Adrenal gland (tissue), 12 donors: ENCODE data around the gene TMEM135. TPM values are rescaled to one million over a fixed set of nuclear protein-coding genes. Genes with fewer than 3 reads are reported as not detected.
"Not testable (repeated sequence)": the region's sequence is repeated elsewhere in the genome, so short reads cannot be mapped to it uniquely, and the experiment has no call there.

Experiments
- DNase-seq, 7 donors: peaks; one replicate each; pipeline ENCODE4 v3.0.0-alpha.2; 2019 to 2020
- H3K27ac ChIP-seq, 5 donors: fragments of 200-600 bp; sonication (generic) in 4 of 5; 1 replicate in 3 of 5; 2 replicates in 2 of 5; pipeline versions ENCODE4 v1.5.1 to v1.8.0; 2016 to 2020; ENCODE audit warnings: mild to moderate bottlenecking in 1 of 5
- H3K27me3 ChIP-seq: fragments of 200-600 bp; 2 replicates; pipeline ENCODE4 v1.8.0; 2021
- H3K36me3 ChIP-seq, 2 donors: fragments of 200-600 bp; replicated peaks in 1 of 2; 1 replicate in 1 of 2; 2 replicates in 1 of 2; pipeline versions ENCODE4 v1.5.1 to v1.8.0; 2018 to 2022
- H3K4me1 ChIP-seq, 2 donors: fragments of 200-600 bp; replicated peaks in 1 of 2; 1 replicate in 1 of 2; 2 replicates in 1 of 2; pipeline versions ENCODE4 v1.5.1 to v1.8.0; 2018 to 2021
- H3K4me3 ChIP-seq, 4 donors: fragments of 200-600 bp; sonication (generic) in 3 of 4; one replicate each; pipeline ENCODE4 v1.5.1; 2016 to 2018
- H3K9me3 ChIP-seq, 3 donors: fragments of 200-600 bp; sonication (generic) in 1 of 3; replicated peaks in 1 of 3; 1 replicate in 2 of 3; 2 replicates in 1 of 3; pipeline versions ENCODE4 v1.5.1 to v1.8.0; 2016 to 2021
- POLR2A ChIP-seq, 2 donors: fragments of 450-650 bp; IDR thresholded peaks; one replicate each; pipeline ENCODE4 v1.6.1; 2017; ENCODE audit warnings: antibody characterized with exemption in 2 of 2, mild to moderate bottlenecking in 2 of 2, moderate library complexity in 1 of 2
- WGBS, 4 donors: extraction: QIAGEN DNeasy Blood & Tissue Kit in 2 of 4; methylation state at CpG; one replicate each; pipeline versions ENCODE4 v1.1.5 to v1.1.7; 2013 to 2017; 5-methylcytosine and 5-hydroxymethylcytosine counted together
- intact Hi-C, 2 donors: fragments of 100-400 bp; cut with DNase I; formaldehyde crosslinking; loops; one replicate each; pipeline versions ENCODE4 v1.14.1 to v1.15.0; 2022 to 2023
- polyA plus RNA-seq, 3 donors: library from polyadenylated mRNA; stranded (reverse); fragments of 200-250 nt in 2 of 3; fragments of 350-450 nt in 1 of 3; fragmentation: Illumina TruSeq in 1 of 3; extraction: RNeasy Lipid Tissue Mini Kit (QIAGEN cat#74804) in 1 of 3; gene quantifications; one replicate each; pipeline ENCODE4 v1.2.3, GENCODE V29; 2013 to 2014
- total RNA-seq, 9 donors: library from RNA; depleted of rRNA in 4 of 9; stranded (reverse); fragments of >200 nt in 4 of 9; fragments of 120-200 nt in 1 of 9; fragmentation: NEBNext Ultra II Directional in 1 of 9; extraction: Animal tissue kit (Norgen Biotek cat#: 25700) in 1 of 9; gene quantifications; one replicate each; pipeline versions ENCODE4 v1.1.0 to v1.2.4, GENCODE V29; 2013 to 2023
- TF ChIP-seq, protein P1 (sequence below), 6 experiments: fragments of 450-650 bp in 4 of 6; fragments of 200-600 bp in 2 of 6; sonication (generic) in 1 of 6; IDR thresholded peaks; 1 replicate in 5 of 6; 2 replicates in 1 of 6; pipeline versions ENCODE4 v1.5.1 to v1.8.0; 2016 to 2021; ENCODE audit warnings: antibody characterized with exemption in 6 of 6, mild to moderate bottlenecking in 2 of 6, moderate library complexity in 1 of 6
- donor health status: healthy with polysubstance abuse.
- donor health status: Bipolar disorder and iron deficiency.
- donor health status: DM: yes; HTN: yes; CAD: no.
- donor health status: DM: no; HTN: no; CAD: no.
- donor health status: DM: no; HTN: no; CAD: no.
- donor health status: DM: yes; HTN: yes; CAD: no.

Gene TMEM135
- total and polyA plus RNA-seq, 12 donors: 8.2 to 101 (median 44.5) TPM

DNA sequence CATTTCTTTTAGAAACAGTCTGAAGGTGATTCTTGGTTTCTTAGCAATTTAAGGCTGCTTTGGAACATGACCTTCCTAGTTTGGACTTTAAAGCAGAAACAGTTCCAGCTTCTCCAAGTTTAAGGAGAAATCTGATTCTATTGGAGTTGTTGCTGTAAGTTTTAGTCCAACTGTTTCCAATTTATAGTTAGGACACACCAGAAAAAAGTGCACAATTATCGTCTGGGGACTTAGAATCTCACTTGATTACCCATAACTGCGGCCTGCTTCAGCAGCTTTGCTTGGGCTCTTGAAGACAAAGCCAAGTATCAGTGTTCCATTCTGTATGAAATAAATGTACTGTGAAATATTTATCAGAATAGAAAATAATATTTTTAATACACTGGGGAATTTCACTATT lies 246.6 kb downstream of the TMEM135 start:
- Histone ChIP-seq H3K36me3 (no peaks in the 10 kb centered on the region), H3K27ac (no peak overlapping the region), H3K4me3 (no peak overlapping the region), H3K9me3 (no peaks in the 10 kb centered on the region), H3K27me3 (no peaks in the 10 kb centered on the region), H3K4me1 (no peaks in the 10 kb centered on the region)
- intact Hi-C loops: loop anchor here in 1 of 2 donors (10.0 kb wide), 1 partner anchor 420 kb away; no protein-coding TSS in a partner anchor
- no peak for DNase-seq
- TF ChIP-seq POLR2A (IDR thresholded peaks at IDR 0.05): no peak
- TF ChIP-seq, protein P1, sequence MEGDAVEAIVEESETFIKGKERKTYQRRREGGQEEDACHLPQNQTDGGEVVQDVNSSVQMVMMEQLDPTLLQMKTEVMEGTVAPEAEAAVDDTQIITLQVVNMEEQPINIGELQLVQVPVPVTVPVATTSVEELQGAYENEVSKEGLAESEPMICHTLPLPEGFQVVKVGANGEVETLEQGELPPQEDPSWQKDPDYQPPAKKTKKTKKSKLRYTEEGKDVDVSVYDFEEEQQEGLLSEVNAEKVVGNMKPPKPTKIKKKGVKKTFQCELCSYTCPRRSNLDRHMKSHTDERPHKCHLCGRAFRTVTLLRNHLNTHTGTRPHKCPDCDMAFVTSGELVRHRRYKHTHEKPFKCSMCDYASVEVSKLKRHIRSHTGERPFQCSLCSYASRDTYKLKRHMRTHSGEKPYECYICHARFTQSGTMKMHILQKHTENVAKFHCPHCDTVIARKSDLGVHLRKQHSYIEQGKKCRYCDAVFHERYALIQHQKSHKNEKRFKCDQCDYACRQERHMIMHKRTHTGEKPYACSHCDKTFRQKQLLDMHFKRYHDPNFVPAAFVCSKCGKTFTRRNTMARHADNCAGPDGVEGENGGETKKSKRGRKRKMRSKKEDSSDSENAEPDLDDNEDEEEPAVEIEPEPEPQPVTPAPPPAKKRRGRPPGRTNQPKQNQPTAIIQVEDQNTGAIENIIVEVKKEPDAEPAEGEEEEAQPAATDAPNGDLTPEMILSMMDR (IDR thresholded peaks at IDR 0.05): no peak
- 46 to 81% (median 70%) methylated on average over 2 of the region's 2 CpGs for WGBS, 4 donors

DNA sequence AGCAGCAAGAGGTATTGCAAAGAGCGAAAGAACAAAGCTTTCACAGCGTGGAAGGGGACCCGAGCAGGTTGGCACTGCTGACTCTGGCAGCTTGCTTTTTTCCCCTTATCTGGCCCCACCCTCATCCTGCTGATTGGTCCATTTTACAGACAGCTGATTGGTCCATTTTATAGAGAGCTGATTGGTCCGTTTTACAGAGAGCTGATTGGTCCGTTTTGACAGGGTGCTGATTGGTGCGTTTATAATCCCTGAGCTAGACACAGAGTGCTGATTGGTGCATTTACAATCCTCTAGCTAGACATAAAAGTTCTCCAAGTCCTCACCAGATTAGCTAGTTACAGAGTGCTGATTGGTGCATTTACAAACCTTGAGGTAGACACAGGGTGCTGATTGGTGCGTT lies 247.9 kb downstream of the TMEM135 start:
- not testable (repeated sequence) for H3K4me1 ChIP-seq, H3K27me3 ChIP-seq, H3K9me3 ChIP-seq, H3K27ac ChIP-seq, H3K4me3 ChIP-seq, H3K36me3 ChIP-seq, DNase-seq
- 91 to 98% (median 92%) methylated on average over 7 of the region's 7 CpGs for WGBS, 4 donors
- intact Hi-C loops: loop anchor here in 1 of 2 donors (5.0 to 10.0 kb wide), 2 partner anchors 348 to 421 kb away; no protein-coding TSS in a partner anchor

DNA sequence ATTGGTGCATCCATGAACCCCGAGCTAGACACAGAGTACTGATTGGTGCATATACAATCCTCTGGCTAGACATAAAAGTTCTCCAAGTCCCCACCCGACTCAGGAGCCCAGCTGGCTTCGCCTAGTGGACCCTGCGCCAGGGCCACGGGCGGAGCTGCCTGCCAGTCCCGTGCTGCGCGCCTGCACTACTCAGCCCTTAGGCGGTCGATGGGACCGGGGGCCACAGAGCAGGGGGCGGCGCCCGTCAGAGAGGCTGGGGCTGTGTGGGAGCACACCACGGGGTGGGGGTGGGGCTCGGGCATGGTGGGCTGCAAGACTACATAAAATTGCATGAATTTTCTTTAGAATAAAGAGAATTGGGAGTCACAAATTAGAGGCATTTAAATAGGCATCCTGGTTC lies 248.6 kb downstream of the TMEM135 start:
- Histone ChIP-seq H3K4me3 (no peak overlapping the region), H3K27ac (no peak overlapping the region), H3K27me3 (no peaks in the 10 kb centered on the region), H3K4me1 (no peaks in the 10 kb centered on the region), H3K36me3 (no peaks in the 10 kb centered on the region), H3K9me3 (no peaks in the 10 kb centered on the region)
- TF ChIP-seq, protein P1 (IDR thresholded peaks at IDR 0.05): no peak
- no peak for TF ChIP-seq POLR2A (IDR thresholded peaks at IDR 0.05)
- intact Hi-C loops: loop anchor here in 1 of 2 donors (5.0 to 10.0 kb wide), 2 partner anchors 349 to 422 kb away; no protein-coding TSS in a partner anchor
- no peak for DNase-seq
- 95 to 99% (median 98%) methylated on average over 12 to 17 of the region's 17 CpGs for WGBS, 4 donors

DNA sequence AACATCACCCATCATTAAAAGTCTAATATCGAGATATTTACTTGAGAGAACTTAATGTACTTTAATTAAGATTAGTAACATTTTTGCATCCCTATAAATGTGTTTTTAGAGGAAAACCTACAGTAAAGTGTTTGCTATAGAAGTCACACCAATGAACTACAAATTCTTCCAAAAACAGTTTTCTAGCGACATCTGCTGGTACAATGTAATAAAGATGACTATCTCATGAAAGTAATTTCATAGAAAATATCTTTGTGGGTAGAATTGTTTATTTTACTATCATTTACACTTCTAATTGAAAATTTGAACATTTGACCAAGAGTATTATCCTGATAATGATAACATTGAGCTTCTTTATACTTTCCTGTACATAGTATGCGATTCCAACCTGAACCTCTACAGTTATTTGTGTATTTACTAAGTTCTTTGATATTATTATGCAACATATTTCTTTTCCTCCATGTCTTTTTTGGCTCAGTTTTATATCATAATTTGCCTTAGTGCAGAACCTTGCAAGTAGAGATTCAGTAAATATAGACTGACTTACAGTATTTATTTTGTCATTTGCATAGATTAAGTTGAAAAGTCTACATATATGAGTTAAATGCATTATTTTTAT lies 252.7 kb downstream of the TMEM135 start:
- Histone ChIP-seq H3K9me3 (no peaks in the 10 kb centered on the region), H3K27ac (no peak overlapping the region), H3K36me3 (no peaks in the 10 kb centered on the region), H3K4me1 (no peaks in the 10 kb centered on the region), H3K27me3 (no peaks in the 10 kb centered on the region), H3K4me3 (no peak overlapping the region)
- intact Hi-C loops: loop anchor here in 1 of 2 donors (5.0 kb wide), 1 partner anchor 353 kb away; no protein-coding TSS in a partner anchor
- no peak for TF ChIP-seq POLR2A (IDR thresholded peaks at IDR 0.05)
- TF ChIP-seq, protein P1 (IDR thresholded peaks at IDR 0.05): peak; percentile 44 to 82 (median 69)
- no peak for DNase-seq
- 5 to 20% (median 15%) methylated on average over 3 of the region's 3 CpGs for whole genome bisulfite sequencing, 4 donors

DNA sequence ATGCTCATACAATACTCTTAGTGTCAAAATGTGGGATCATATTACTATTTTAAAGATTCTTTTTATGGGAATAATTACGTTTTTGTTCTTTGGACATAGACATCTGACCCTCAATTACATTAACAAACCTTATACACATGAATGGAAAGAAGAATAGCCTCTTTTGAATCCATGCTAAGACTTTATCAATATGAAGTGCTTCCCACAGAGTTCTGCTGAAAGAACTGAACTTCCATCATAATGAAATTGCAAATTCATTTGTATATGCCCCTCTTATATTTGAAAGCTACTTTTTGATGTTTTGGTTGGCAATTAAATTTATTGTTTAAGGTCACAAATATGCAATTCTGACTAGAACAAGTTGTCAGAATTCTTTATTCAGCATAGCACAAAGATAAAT lies 254.9 kb downstream of the TMEM135 start:
- TF ChIP-seq, protein P1 (IDR thresholded peaks at IDR 0.05): no peak
- TF ChIP-seq POLR2A (IDR thresholded peaks at IDR 0.05): no peak
- H3K4me3 ChIP-seq: no peak overlapping the region
- no peaks in the 10 kb centered on the region for H3K9me3 ChIP-seq
- H3K27me3 ChIP-seq: no peaks in the 10 kb centered on the region
- H3K27ac ChIP-seq: no peak overlapping the region
- no peaks in the 10 kb centered on the region for H3K36me3 ChIP-seq
- DNase-seq: no peak
- no peaks in the 10 kb centered on the region for H3K4me1 ChIP-seq
- WGBS, 4 donors: 47 to 60% (median 49%) methylated on average over 1 of the region's 1 CpG
- intact Hi-C loops: loop anchor here in 1 of 2 donors (5.0 kb wide), 1 partner anchor 355 kb away; no protein-coding TSS in a partner anchor
